Ovary (tissue), 9 donors: ENCODE results near the gene NELL1. TPM values are rescaled to one million over a fixed set of nuclear protein-coding genes. Genes with fewer than 3 reads are reported as not detected.

Source experiments
- DNase-seq, 5 donors: peaks; one replicate each; pipeline ENCODE4 v3.0.0-alpha.2; 2019 to 2020
- H3K27ac ChIP-seq, 2 donors: fragments of 200-600 bp; one replicate each; pipeline versions ENCODE4 v1.5.1 to v1.8.0; 2019 to 2022
- H3K27me3 ChIP-seq: fragments of 200-600 bp; one replicate; pipeline ENCODE4 v1.8.0; 2022
- H3K36me3 ChIP-seq: fragments of 200-600 bp; sonication (generic); one replicate; pipeline ENCODE4 v1.5.1; 2019
- H3K4me1 ChIP-seq: one replicate; pipeline ENCODE4 v1.8.1; 2013; ENCODE audit warnings: mild to moderate bottlenecking, moderate library complexity; ENCODE audit not compliant: insufficient read depth
- H3K4me3 ChIP-seq: fragments of 200-600 bp; sonication (generic); one replicate; pipeline ENCODE4 v1.5.1; 2017
- H3K9me3 ChIP-seq, 2 donors: fragments of 200-600 bp in 1 of 2; sonication (generic) in 1 of 2; one replicate each; pipeline versions ENCODE4 v1.5.1 to v1.8.1; 2013 to 2019; ENCODE audit warnings: mild to moderate bottlenecking in 1 of 2, moderate library complexity in 1 of 2
- CTCF ChIP-seq, 3 donors: fragments of 450-650 bp in 2 of 3; fragments of 200-600 bp in 1 of 3; IDR thresholded peaks; one replicate each; pipeline versions ENCODE4 v1.5.1 to v1.8.0; 2016 to 2022; ENCODE audit warnings: antibody characterized with exemption in 3 of 3, mild to moderate bottlenecking in 1 of 3
- EP300 ChIP-seq: sonication (generic); formaldehyde crosslinking; IDR thresholded peaks from one replicate; pipeline ENCODE4 v1.6.1; 2017; ENCODE audit warnings: antibody characterized with exemption
- POLR2A ChIP-seq: fragments of 450-650 bp; IDR thresholded peaks from one replicate; pipeline ENCODE4 v1.6.1; 2017; ENCODE audit warnings: antibody characterized with exemption, mild to moderate bottlenecking, moderate library complexity
- whole genome bisulfite sequencing, 3 donors: extraction: QIAGEN DNeasy Blood & Tissue Kit in 1 of 3; methylation state at CpG; one replicate each; pipeline versions ENCODE4 v1.1.5 to v1.1.7; 2013 to 2017; 5-methylcytosine and 5-hydroxymethylcytosine counted together
- intact Hi-C, 4 donors: fragments of 100-400 bp; cut with DNase I; formaldehyde crosslinking; loops; one replicate each; pipeline versions ENCODE4 v1.11.0 to v1.15.1; 2022 to 2023
- polyA plus RNA-seq, 2 donors: library from polyadenylated mRNA; stranded (reverse); fragments of 200-250 nt in 1 of 2; fragments of 350-450 nt in 1 of 2; fragmentation: Illumina TruSeq in 1 of 2; extraction: RNeasy Lipid Tissue Mini Kit (QIAGEN cat#74804) in 1 of 2; gene quantifications; one replicate each; pipeline ENCODE4 v1.2.3, GENCODE V29; 2013 to 2014
- total RNA-seq, 7 donors: library from RNA; depleted of rRNA in 2 of 7; stranded (reverse); fragments of >200 nt in 2 of 7; fragmentation: NEBNext Ultra II Directional in 3 of 7; extraction: Animal tissue kit (Norgen Biotek cat#: 25700) in 3 of 7; gene quantifications; one replicate each; pipeline versions ENCODE4 v1.1.0 to v1.2.4, GENCODE V29; 2016 to 2023
- donor health status: DM: no; HTN: no; CAD: no; lungs with moderate emphysema.
- donor health status: DM: no; HTN: no; CAD: no.
- donor health status: Bipolar disorder and iron deficiency.
- donor health status: DM: yes; HTN: yes; CAD: no.
- donor health status: DM: no; HTN: no; CAD: no.
- donor health status: DM: yes; HTN: yes; CAD: no.

NELL1 gene
- total and polyA plus RNA-seq, 9 donors = 0.21 to 0.43 (median 0.36) TPM; not detected in 5

- Histone ChIP-seq H3K4me1 (no peaks in the 10 kb centered on the region), H3K27me3 (no peaks in the 10 kb centered on the region), H3K4me3 (no peak overlapping the region), H3K27ac (no peak overlapping the region), H3K36me3 (no peaks in the 10 kb centered on the region), H3K9me3 (no peaks in the 10 kb centered on the region)
- intact Hi-C loops = no loop called here
- TF ChIP-seq CTCF (IDR thresholded peaks at IDR 0.05) = no peak
- TF ChIP-seq POLR2A = no peak
- TF ChIP-seq EP300 = no peak
- WGBS, 3 donors = 65 to 79% (median 72%) methylated on average over 3 of the region's 3 CpGs
- no peak for DNase-seq
Measured at GRCh38 chr11:21113876-21114275, 444.5 kb downstream of the NELL1 start.

GRCh38 chr11:21116009-21116408, 446.6 kb downstream of the NELL1 start:
- WGBS, 3 donors = 86 to 95% (median 95%) methylated on average over 1 of the region's 1 CpG
- Histone ChIP-seq H3K27me3 (no peaks in the 10 kb centered on the region), H3K9me3 (no peaks in the 10 kb centered on the region), H3K4me3 (no peak overlapping the region), H3K27ac (no peak overlapping the region), H3K4me1 (no peaks in the 10 kb centered on the region), H3K36me3 (no peaks in the 10 kb centered on the region)
- intact Hi-C loops = no loop called here
- no peak for DNase-seq
- no peak for TF ChIP-seq CTCF (IDR thresholded peaks at IDR 0.05)
- TF ChIP-seq EP300 = no peak

- DNase-seq = no peak
- Histone ChIP-seq H3K4me1 (no peaks in the 10 kb centered on the region), H3K9me3 (no peaks in the 10 kb centered on the region), H3K27ac (no peak overlapping the region), H3K27me3 (no peaks in the 10 kb centered on the region), H3K4me3 (no peak overlapping the region), H3K36me3 (no peaks in the 10 kb centered on the region)
- WGBS, 3 donors = 5 to 13% (median 9%) methylated on average over 3 of the region's 3 CpGs
- intact Hi-C loops = no loop called here
- TF ChIP-seq EP300 (no peak), CTCF (IDR thresholded peaks at IDR 0.05) (no peak), POLR2A (no peak)
Measured at GRCh38 chr11:21119411-21119810, 450.0 kb downstream of the NELL1 start.

- intact Hi-C loops = no loop called here
- no peak overlapping the region for H3K27ac ChIP-seq
- no peak for DNase-seq
- H3K9me3 ChIP-seq = no peaks in the 10 kb centered on the region
- H3K27me3 ChIP-seq = no peaks in the 10 kb centered on the region
- H3K36me3 ChIP-seq = no peaks in the 10 kb centered on the region
- 93 to 100% (median 100%) methylated on average over 1 of the region's 1 CpG for WGBS, 3 donors
- TF ChIP-seq EP300 = no peak
- TF ChIP-seq CTCF (IDR thresholded peaks at IDR 0.05) = no peak
- no peak for TF ChIP-seq POLR2A
- no peak overlapping the region for H3K4me3 ChIP-seq
- no peaks in the 10 kb centered on the region for H3K4me1 ChIP-seq
Measured at GRCh38 chr11:21121991-21122390, 452.6 kb downstream of the NELL1 start.

- Histone ChIP-seq H3K27ac (no peak overlapping the region), H3K36me3 (no peaks in the 10 kb centered on the region), H3K9me3 (no peaks in the 10 kb centered on the region), H3K4me3 (no peak overlapping the region), H3K27me3 (no peaks in the 10 kb centered on the region), H3K4me1 (no peaks in the 10 kb centered on the region)
- intact Hi-C loops = no loop called here
- 95 to 97% (median 97%) methylated on average over 3 of the region's 3 CpGs for WGBS, 3 donors
- TF ChIP-seq EP300 (no peak), CTCF (IDR thresholded peaks at IDR 0.05) (no peak), POLR2A (no peak)
- DNase-seq = no peak
Measured at GRCh38 chr11:21122523-21122922, 453.1 kb downstream of the NELL1 start.
